SU-DHL-6 (cell line): Measurements from ENCODE around the gene HCN3.

Source experiments
- H2AFZ ChIP-seq: fragments of 200-600 bp; sonication (generic); 2 replicates; pipeline ENCODE4 v1.6.1; 2014; ENCODE audit warnings: low read depth, mild to moderate bottlenecking, moderate library complexity, mixed read lengths, antibody characterized with exemption, low read length; ENCODE audit not compliant: severe bottlenecking
- H3F3A ChIP-seq: fragments of 200-600 bp; shearing (Covaris generic); 2 replicates; pipeline ENCODE4 v1.6.0; 2016; ENCODE audit warnings: antibody characterized with exemption, mild to moderate bottlenecking; ENCODE audit not compliant: insufficient read depth
- H3K27ac ChIP-seq: fragments of 200-600 bp; sonication (generic); 2 replicates; pipeline ENCODE4 v1.5.1; 2016; ENCODE audit warnings: low read depth, mild to moderate bottlenecking, low read length, moderate library complexity, mixed read lengths
- H3K27me3 ChIP-seq: fragments of 200-600 bp; sonication (generic), shearing (Covaris generic); 2 replicates; pipeline ENCODE4 v1.6.0; 2014; ENCODE audit warnings: mild to moderate bottlenecking, low read length
- H3K36me3 ChIP-seq: fragments of 200-600 bp; sonication (generic); 2 replicates; pipeline ENCODE4 v1.6.1; 2014; ENCODE audit warnings: mild to moderate bottlenecking, low read length, mixed read lengths
- H3K4me2 ChIP-seq: fragments of 300-600, 200-600 bp; shearing (Covaris generic), sonication (generic); 2 replicates; pipeline ENCODE4 v1.6.0; 2014; ENCODE audit warnings: low read length, low read depth, mild to moderate bottlenecking; ENCODE audit not compliant: poor library complexity, severe bottlenecking
- H3K4me3 ChIP-seq: fragments of 200-600 bp; sonication (generic); 2 replicates; pipeline ENCODE4 v1.5.1; 2014; ENCODE audit warnings: antibody characterized with exemption, low read length, mild to moderate bottlenecking, mixed read lengths; ENCODE audit not compliant: insufficient read depth, poor library complexity, severe bottlenecking
- H3K79me2 ChIP-seq: fragments of 200-600 bp; sonication (generic); 2 replicates; pipeline ENCODE4 v1.6.1; 2014; ENCODE audit warnings: mild to moderate bottlenecking, low read length, moderate library complexity; ENCODE audit not compliant: insufficient read depth
- H3K9ac ChIP-seq: fragments of 200-600 bp; sonication (generic); 2 replicates; pipeline ENCODE4 v1.7.0; 2014; ENCODE audit warnings: mild to moderate bottlenecking, low read length
- H3K9me2 ChIP-seq: fragments of 200-600 bp; sonication (generic); replicated peaks from 2 replicates; pipeline ENCODE4 v1.6.1; 2014; ENCODE audit warnings: low read length; ENCODE audit not compliant: insufficient read depth
- H3K9me3 ChIP-seq: fragments of 200-600 bp; sonication (generic); 2 replicates; pipeline ENCODE4 v1.6.1; 2014; ENCODE audit warnings: low read length, mixed read lengths; ENCODE audit not compliant: insufficient read depth
- H4K20me1 ChIP-seq: fragments of 200-600 bp; sonication (generic); 2 replicates; pipeline ENCODE4 v1.6.1; 2014; ENCODE audit warnings: low read depth, mild to moderate bottlenecking, antibody characterized with exemption, low read length, moderate library complexity, mixed read lengths
- CTCF ChIP-seq: fragments of 200-600 bp; sonication (generic); IDR thresholded peaks from one replicate; pipeline ENCODE4 v1.5.1; 2017; ENCODE audit warnings: antibody characterized with exemption, mild to moderate bottlenecking, low read length, moderate library complexity; ENCODE audit not compliant: insufficient read depth, poor library complexity, severe bottlenecking
- EZH2phosphoT487 ChIP-seq: fragments of 200-600 bp; sonication (generic), shearing (Covaris generic); conservative IDR thresholded peaks from 2 replicates; pipeline ENCODE4 v1.6.1; 2018; ENCODE audit warnings: mild to moderate bottlenecking, antibody characterized with exemption, low read length, moderate library complexity, mixed read lengths

HCN3 gene

GRCh38 chr1:155309423-155310021 is 32.3 kb downstream of the HCN3 start:
- H3K4me3 ChIP-seq: peak overlapping the region; percentile 93
- H3K79me2 ChIP-seq: peaks cover 44% of the 10 kb centered on the region
- peak; percentile 11 for TF ChIP-seq CTCF
- no peak for TF ChIP-seq EZH2phosphoT487

GRCh38 chr1:155313261-155313660 is 36.0 kb downstream of the HCN3 start:
- no peaks in the 10 kb centered on the region for H3K27me3 ChIP-seq
- peaks cover 8% of the 10 kb centered on the region; the same call in 1 of the 2 replicates for H3K36me3 ChIP-seq
- no peak overlapping the region for H3K9ac ChIP-seq
- peaks cover 44% of the 10 kb centered on the region for H3K79me2 ChIP-seq
- H2AFZ ChIP-seq: no peak overlapping the region
- no peaks in the 10 kb centered on the region for H3K9me2 ChIP-seq
- no peak for TF ChIP-seq EZH2phosphoT487
- TF ChIP-seq CTCF: no peak
- H3K9me3 ChIP-seq: no peaks in the 10 kb centered on the region
- 0 out of 2 replicates have a peak, but pooled peaks cover 5% of the 10 kb centered on the region for H4K20me1 ChIP-seq
- no peak overlapping the region for H3K27ac ChIP-seq
- no peak overlapping the region for H3K4me2 ChIP-seq
- no peak overlapping the region for H3K4me3 ChIP-seq
- H3F3A ChIP-seq: peaks cover 13% of the 10 kb centered on the region

More at GRCh38 chr1:155309423-155310021, 32.3 kb downstream of the HCN3 start:
- H3K27me3 ChIP-seq: no peaks in the 10 kb centered on the region
- no peaks in the 10 kb centered on the region for H3K9me2 ChIP-seq
- 0 out of 2 replicates have a peak, but pooled peaks cover 5% of the 10 kb centered on the region for H4K20me1 ChIP-seq
- H3F3A ChIP-seq: peaks cover 13% of the 10 kb centered on the region
- peak overlapping the region; percentile 98 for H3K9ac ChIP-seq
- H2AFZ ChIP-seq: no peak overlapping the region
- H3K36me3 ChIP-seq: peaks cover 8% of the 10 kb centered on the region; the same call in 1 of the 2 replicates
- no peaks in the 10 kb centered on the region for H3K9me3 ChIP-seq
- peak overlapping the region; percentile 85 for H3K4me2 ChIP-seq
- peak overlapping the region; percentile 88 for H3K27ac ChIP-seq

GRCh38 chr1:155316922-155317321 is 39.7 kb downstream of the HCN3 start:
- Histone ChIP-seq H3K4me3 (no peak overlapping the region), H3K9ac (no peak overlapping the region), H3K36me3 (no peaks in the 10 kb centered on the region), H3K27ac (no peak overlapping the region), H3F3A (peaks cover 26% of the 10 kb centered on the region), H3K9me2 (no peaks in the 10 kb centered on the region), H3K4me2 (no peak overlapping the region), H3K9me3 (no peaks in the 10 kb centered on the region), H4K20me1 (0 out of 2 replicates have a peak, but pooled peaks cover 5% of the 10 kb centered on the region), H3K27me3 (no peaks in the 10 kb centered on the region), H3K79me2 (peaks cover 14% of the 10 kb centered on the region), H2AFZ (no peak overlapping the region)
- no peak for TF ChIP-seq CTCF
- no peak for TF ChIP-seq EZH2phosphoT487
